Renal cortical epithelial cell (primary cell): Measurements from ENCODE around the gene RBMY1B. TPM values are rescaled to one million over a fixed set of nuclear protein-coding genes. Genes with fewer than 3 reads are reported as not detected.
"Not testable (repeated sequence)": the region's sequence is repeated elsewhere in the genome, so short reads cannot be mapped to it uniquely, and the experiment has no call there.

Experiments used
- DNase-seq: peaks from one replicate; pipeline ENCODE4 v3.0.0-alpha.2; 2011; ENCODE audit warnings: low read depth
- total RNA-seq: library from RNA; depleted of rRNA; stranded (reverse); fragments of >200 nt; gene quantifications from 2 replicates; pipeline ENCODE4 v1.2.3, GENCODE V29; 2014

RBMY1B gene
- total RNA-seq: not detected in 2 replicates

DNA sequence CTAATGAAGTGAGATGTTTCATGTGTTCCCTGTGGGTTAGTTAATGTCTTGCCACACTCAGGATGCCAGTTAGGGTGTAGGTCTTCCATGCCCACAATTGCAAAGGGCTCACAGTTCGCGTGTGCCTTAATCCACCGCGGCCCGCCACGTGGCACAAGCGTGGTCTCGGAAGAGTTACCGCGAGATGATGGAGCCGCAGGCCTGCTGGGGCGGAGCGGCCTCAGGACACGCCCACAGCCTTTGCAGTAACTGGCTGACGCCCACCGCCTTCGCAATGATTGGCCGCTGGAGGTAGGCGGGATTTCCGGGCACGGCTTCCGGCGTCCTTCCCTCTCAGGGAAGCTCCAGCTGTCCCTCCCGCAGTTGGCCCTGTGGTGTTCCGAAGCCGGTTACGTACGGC, at the start of gene RBMY1B:
TSS of gene RBMY1B (plus strand) at position 301 of the 400 bp plus-strand sequence. CDS start 2,013 bp downstream, outside the sequence.
- not testable (repeated sequence) for DNase-seq

DNA sequence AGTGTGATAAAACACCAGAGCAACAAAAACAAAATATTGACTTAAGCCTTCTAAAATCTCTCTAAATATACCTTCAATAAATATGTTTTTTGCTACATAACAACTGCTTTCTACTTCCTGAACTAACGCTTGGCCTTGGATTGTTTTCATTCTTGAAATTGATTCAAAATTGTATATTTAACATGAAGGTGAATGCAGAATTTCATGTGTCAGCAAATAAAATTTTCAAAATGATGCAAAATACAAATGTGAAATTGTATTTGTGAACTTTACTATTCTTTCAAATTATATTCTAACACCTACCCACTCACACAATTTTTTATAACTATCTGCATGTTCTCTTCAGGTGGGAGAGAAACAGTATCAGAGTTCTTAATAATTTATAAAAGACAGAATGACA, 48.2 kb upstream of the RBMY1B start:
- not testable (repeated sequence) for DNase-seq

DNA sequence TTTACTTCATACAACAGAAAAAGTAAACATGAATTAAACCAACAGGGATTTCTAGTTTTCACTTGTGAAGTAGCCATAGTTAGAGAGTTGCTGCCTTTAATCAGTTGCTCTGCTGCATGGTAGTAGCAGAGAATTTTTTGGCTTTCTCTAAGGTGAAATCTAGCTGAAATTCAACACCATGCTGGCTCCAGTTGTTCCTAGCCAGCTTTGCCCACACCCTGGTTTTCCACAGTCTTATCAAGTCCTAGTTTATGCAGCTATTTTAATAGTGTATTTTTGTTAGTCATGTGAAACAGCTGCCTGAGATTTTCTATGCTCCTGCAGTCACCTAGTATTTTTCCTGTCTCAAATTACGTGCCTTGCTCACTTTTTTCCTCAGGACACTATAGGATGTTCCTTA, 28.2 kb upstream of the RBMY1B start:
- peak; percentile 1 for DNase-seq

DNA sequence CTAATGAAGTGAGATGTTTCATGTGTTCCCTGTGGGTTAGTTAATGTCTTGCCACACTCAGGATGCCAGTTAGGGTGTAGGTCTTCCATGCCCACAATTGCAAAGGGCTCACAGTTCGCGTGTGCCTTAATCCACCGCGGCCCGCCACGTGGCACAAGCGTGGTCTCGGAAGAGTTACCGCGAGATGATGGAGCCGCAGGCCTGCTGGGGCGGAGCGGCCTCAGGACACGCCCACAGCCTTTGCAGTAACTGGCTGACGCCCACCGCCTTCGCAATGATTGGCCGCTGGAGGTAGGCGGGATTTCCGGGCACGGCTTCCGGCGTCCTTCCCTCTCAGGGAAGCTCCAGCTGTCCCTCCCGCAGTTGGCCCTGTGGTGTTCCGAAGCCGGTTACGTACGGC, 23.4 kb downstream of the RBMY1B start, which contains the start of gene RBMY1A1:
TSS of gene RBMY1A1 (plus strand) at position 301 of the 400 bp plus-strand sequence. CDS start 2,013 bp downstream, outside the sequence.
- not testable (repeated sequence) for DNase-seq

DNA sequence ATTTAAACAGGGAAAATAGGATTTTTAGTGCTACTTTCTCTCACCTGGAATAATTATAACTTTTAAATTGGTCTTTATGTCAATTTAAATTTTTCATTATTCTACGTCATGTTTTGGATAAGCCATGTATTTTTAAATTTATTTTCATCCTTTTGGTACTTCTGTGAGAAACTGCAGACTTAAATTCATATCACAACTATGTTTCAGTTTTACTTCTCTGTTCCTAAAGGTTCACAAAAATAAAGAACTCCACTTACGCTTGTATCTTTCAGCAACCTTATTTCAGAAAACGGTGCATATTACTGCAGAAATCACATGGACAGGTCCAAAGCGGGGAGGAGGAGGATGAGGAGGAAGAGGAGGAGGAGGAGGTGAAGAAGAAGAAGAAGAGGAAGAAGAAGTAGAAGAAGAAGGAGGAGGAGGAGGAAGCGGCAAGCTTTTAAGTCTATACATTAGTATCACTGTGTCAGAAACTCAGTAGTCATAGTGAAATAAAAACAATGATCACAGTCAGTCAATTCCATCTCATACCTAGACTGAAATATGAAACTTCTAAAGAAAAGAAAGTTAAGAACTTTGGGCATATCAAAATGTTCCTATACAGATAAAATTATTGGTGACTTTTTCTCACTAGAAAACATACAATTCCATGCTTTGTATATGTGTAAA, 48.3 kb downstream of the RBMY1B start:
- not testable (repeated sequence) for DNase-seq

Other genes starting within 250 kb of the RBMY1B start
- not detected in 2 replicates for gene RBMY1A1, start 23.5 kb downstream of the RBMY1B start, total RNA-seq